Measurements from ENCODE around the gene CLSTN1.

Gene CLSTN1

GRCh38 chr1:9732123-9732971 lies 91.4 kb downstream of the CLSTN1 start:
- Histone ChIP-seq H3K4me3 (ENCODE audit: low read length in 2 of 2) (no peak overlapping the region), H2BK120ac (ENCODE audit: low read depth, low read length) (no peak overlapping the region), H3K27ac (replicated peaks; ENCODE audit: low read length) (no peak overlapping the region), H2BK12ac (ENCODE audit: low read length) (no peak overlapping the region), H3K9me3 (replicated peaks in 1 of 2; ENCODE audit: control insufficient read depth in 2 of 2, insufficient read depth in 1 of 2, low read depth in 1 of 2, low read length in 2 of 2) (peaks cover 0 to 9% of the 10 kb centered on the region in 2 donors), H3K9ac (ENCODE audit: low read depth, low read length, poor library complexity) (no peak overlapping the region), H2BK5ac (ENCODE audit: low read length) (no peak overlapping the region), H2AFZ (ENCODE audit: low read length) (no peak overlapping the region), H3K36me3 (replicated peaks in 1 of 2; ENCODE audit: control insufficient read depth in 2 of 2, insufficient read depth in 2 of 2, low read length in 2 of 2) (peaks cover 69 to 95% of the 10 kb centered on the region in 2 donors), H3K14ac (ENCODE audit: low read length) (no peak overlapping the region), H3K27me3 (ENCODE audit: control insufficient read depth in 3 of 3, insufficient read depth in 3 of 3, low read depth in 1 of 3, low read length in 3 of 3) (no peaks in the 10 kb centered on the region), H3K4ac (ENCODE audit: low read length) (no peak overlapping the region), H2AK5ac (ENCODE audit: low read depth, low read length) (no peak overlapping the region), H3K23ac (ENCODE audit: low read depth, low read length, poor library complexity) (no peak overlapping the region), H2BK15ac (ENCODE audit: low read length) (no peak overlapping the region), H3K4me2 (ENCODE audit: insufficient read depth, low read length, poor library complexity, severe bottlenecking) (no peak overlapping the region), H4K8ac (ENCODE audit: low read depth, low read length) (no peak overlapping the region), H3K79me1 (ENCODE audit: low read depth, low read length) (peaks cover 5% of the 10 kb centered on the region), H3K18ac (ENCODE audit: low read length) (no peak overlapping the region), H4K91ac (ENCODE audit: low read depth, low read length, poor library complexity) (no peak overlapping the region), H3K4me1 (ENCODE audit: control insufficient read depth in 2 of 2, insufficient read depth in 1 of 2, low read depth in 1 of 2, low read length in 2 of 2) (peaks cover 0 to 4% of the 10 kb centered on the region in 2 donors)
- WGBS, 2 donors (ENCODE audit: extremely low coverage in 2 of 2, insufficient read length in 2 of 2, insufficient replicate concordance in 1 of 2), result no CpG with 5 or more reads among the region's 18 CpGs
- DNase-seq (ENCODE audit: low spot score), result no peak

- no peak for DNase-seq (ENCODE audit: low spot score)
- peaks cover 0 to 9% of the 10 kb centered on the region in 2 donors for H3K9me3 ChIP-seq (replicated peaks in 1 of 2; ENCODE audit: control insufficient read depth in 2 of 2, insufficient read depth in 1 of 2, low read depth in 1 of 2, low read length in 2 of 2)
- no peak overlapping the region for H3K4me3 ChIP-seq (ENCODE audit: low read length in 2 of 2)
- peak overlapping the region; percentile 75 for H3K23ac ChIP-seq (ENCODE audit: low read depth, low read length, poor library complexity)
- no peak overlapping the region for H3K27ac ChIP-seq (replicated peaks; ENCODE audit: low read length)
- no peak overlapping the region for H4K91ac ChIP-seq (ENCODE audit: low read depth, low read length, poor library complexity)
- peaks cover 64 to 92% of the 10 kb centered on the region in 2 donors for H3K36me3 ChIP-seq (replicated peaks in 1 of 2; ENCODE audit: control insufficient read depth in 2 of 2, insufficient read depth in 2 of 2, low read length in 2 of 2)
- H3K27me3 ChIP-seq (ENCODE audit: control insufficient read depth in 3 of 3, insufficient read depth in 3 of 3, low read depth in 1 of 3, low read length in 3 of 3), result no peaks in the 10 kb centered on the region
- no peak overlapping the region for H2AK5ac ChIP-seq (ENCODE audit: low read depth, low read length)
- H3K79me1 ChIP-seq (ENCODE audit: low read depth, low read length), result peaks cover 5% of the 10 kb centered on the region
- no CpG with 5 or more reads among the region's 18 CpGs for WGBS, 2 donors (ENCODE audit: extremely low coverage in 2 of 2, insufficient read length in 2 of 2, insufficient replicate concordance in 1 of 2)
- no peak overlapping the region for H3K4ac ChIP-seq (ENCODE audit: low read length)
- no peaks in the 10 kb centered on the region for H3K4me1 ChIP-seq (ENCODE audit: control insufficient read depth in 2 of 2, insufficient read depth in 1 of 2, low read depth in 1 of 2, low read length in 2 of 2)
- no peak overlapping the region for H3K4me2 ChIP-seq (ENCODE audit: insufficient read depth, low read length, poor library complexity, severe bottlenecking)
- H2BK12ac ChIP-seq (ENCODE audit: low read length), result no peak overlapping the region
- H2BK5ac ChIP-seq (ENCODE audit: low read length), result no peak overlapping the region
- no peak overlapping the region for H2BK120ac ChIP-seq (ENCODE audit: low read depth, low read length)
- H3K18ac ChIP-seq (ENCODE audit: low read length), result no peak overlapping the region
- no peak overlapping the region for H3K9ac ChIP-seq (ENCODE audit: low read depth, low read length, poor library complexity)
- no peak overlapping the region for H4K8ac ChIP-seq (ENCODE audit: low read depth, low read length)
- no peak overlapping the region for H2AFZ ChIP-seq (ENCODE audit: low read length)
- H2BK15ac ChIP-seq (ENCODE audit: low read length), result no peak overlapping the region
- peak overlapping the region; percentile 47 for H3K14ac ChIP-seq (ENCODE audit: low read length)
These were observed 92.2 kb downstream of the CLSTN1 start for GRCh38 chr1:9731561-9731960.

- H3K4me2 ChIP-seq (ENCODE audit: insufficient read depth, low read length, poor library complexity, severe bottlenecking), result no peak overlapping the region
- no peaks in the 10 kb centered on the region for H3K27me3 ChIP-seq (ENCODE audit: control insufficient read depth in 3 of 3, insufficient read depth in 3 of 3, low read depth in 1 of 3, low read length in 3 of 3)
- H3K14ac ChIP-seq (ENCODE audit: low read length), result peak overlapping the region; percentile 47
- H3K9me3 ChIP-seq (replicated peaks in 1 of 2; ENCODE audit: control insufficient read depth in 2 of 2, insufficient read depth in 1 of 2, low read depth in 1 of 2, low read length in 2 of 2), result peaks cover 0 to 9% of the 10 kb centered on the region in 2 donors
- H3K23ac ChIP-seq (ENCODE audit: low read depth, low read length, poor library complexity), result peak overlapping the region; percentile 75
- H3K79me1 ChIP-seq (ENCODE audit: low read depth, low read length), result peaks cover 5% of the 10 kb centered on the region
- no peak overlapping the region for H4K8ac ChIP-seq (ENCODE audit: low read depth, low read length)
- H2BK120ac ChIP-seq (ENCODE audit: low read depth, low read length), result no peak overlapping the region
- H2AFZ ChIP-seq (ENCODE audit: low read length), result no peak overlapping the region
- no peak overlapping the region for H2AK5ac ChIP-seq (ENCODE audit: low read depth, low read length)
- H2BK5ac ChIP-seq (ENCODE audit: low read length), result no peak overlapping the region
- H3K36me3 ChIP-seq (replicated peaks in 1 of 2; ENCODE audit: control insufficient read depth in 2 of 2, insufficient read depth in 2 of 2, low read length in 2 of 2), result peaks cover 61 to 87% of the 10 kb centered on the region in 2 donors
- H2BK15ac ChIP-seq (ENCODE audit: low read length), result no peak overlapping the region
- H3K18ac ChIP-seq (ENCODE audit: low read length), result no peak overlapping the region
- no peak overlapping the region for H4K91ac ChIP-seq (ENCODE audit: low read depth, low read length, poor library complexity)
- no peak overlapping the region for H3K27ac ChIP-seq (replicated peaks; ENCODE audit: low read length)
- WGBS, 2 donors (ENCODE audit: extremely low coverage in 2 of 2, insufficient read length in 2 of 2, insufficient replicate concordance in 1 of 2), result no CpG with 5 or more reads among the region's 31 CpGs
- H2BK12ac ChIP-seq (ENCODE audit: low read length), result no peak overlapping the region
- H3K4me1 ChIP-seq (ENCODE audit: control insufficient read depth in 2 of 2, insufficient read depth in 1 of 2, low read depth in 1 of 2, low read length in 2 of 2), result no peaks in the 10 kb centered on the region
- no peak overlapping the region for H3K4me3 ChIP-seq (ENCODE audit: low read length in 2 of 2)
- DNase-seq (ENCODE audit: low spot score), result no peak
- no peak overlapping the region for H3K9ac ChIP-seq (ENCODE audit: low read depth, low read length, poor library complexity)
- H3K4ac ChIP-seq (ENCODE audit: low read length), result no peak overlapping the region
These were observed 92.7 kb downstream of the CLSTN1 start for GRCh38 chr1:9731051-9731537.

- no peaks in the 10 kb centered on the region for H3K27me3 ChIP-seq (ENCODE audit: control insufficient read depth in 3 of 3, insufficient read depth in 3 of 3, low read depth in 1 of 3, low read length in 3 of 3)
- no peak overlapping the region for H2BK12ac ChIP-seq (ENCODE audit: low read length)
- no peak overlapping the region for H3K4me2 ChIP-seq (ENCODE audit: insufficient read depth, low read length, poor library complexity, severe bottlenecking)
- H2AK5ac ChIP-seq (ENCODE audit: low read depth, low read length), result no peak overlapping the region
- H3K4me1 ChIP-seq (ENCODE audit: control insufficient read depth in 2 of 2, insufficient read depth in 1 of 2, low read depth in 1 of 2, low read length in 2 of 2), result no peaks in the 10 kb centered on the region
- no peak overlapping the region for H3K4ac ChIP-seq (ENCODE audit: low read length)
- no peak for DNase-seq (ENCODE audit: low spot score)
- no peak overlapping the region for H3K27ac ChIP-seq (replicated peaks; ENCODE audit: low read length)
- peaks cover 5% of the 10 kb centered on the region for H3K79me1 ChIP-seq (ENCODE audit: low read depth, low read length)
- no peak overlapping the region for H4K8ac ChIP-seq (ENCODE audit: low read depth, low read length)
- peak overlapping the region; percentile 25 for H3K23ac ChIP-seq (ENCODE audit: low read depth, low read length, poor library complexity)
- H3K4me3 ChIP-seq (ENCODE audit: low read length in 2 of 2), result no peak overlapping the region
- H2BK15ac ChIP-seq (ENCODE audit: low read length), result no peak overlapping the region
- no peak overlapping the region for H2AFZ ChIP-seq (ENCODE audit: low read length)
- WGBS, 2 donors (ENCODE audit: extremely low coverage in 2 of 2, insufficient read length in 2 of 2, insufficient replicate concordance in 1 of 2), result no CpG with 5 or more reads among the region's 45 CpGs
- H2BK120ac ChIP-seq (ENCODE audit: low read depth, low read length), result no peak overlapping the region
- H3K9ac ChIP-seq (ENCODE audit: low read depth, low read length, poor library complexity), result no peak overlapping the region
- peaks cover 53 to 79% of the 10 kb centered on the region in 2 donors for H3K36me3 ChIP-seq (replicated peaks in 1 of 2; ENCODE audit: control insufficient read depth in 2 of 2, insufficient read depth in 2 of 2, low read length in 2 of 2)
- H4K91ac ChIP-seq (ENCODE audit: low read depth, low read length, poor library complexity), result no peak overlapping the region
- no peak overlapping the region for H3K14ac ChIP-seq (ENCODE audit: low read length)
- peaks cover 0 to 9% of the 10 kb centered on the region in 2 donors for H3K9me3 ChIP-seq (replicated peaks in 1 of 2; ENCODE audit: control insufficient read depth in 2 of 2, insufficient read depth in 1 of 2, low read depth in 1 of 2, low read length in 2 of 2)
- no peak overlapping the region for H3K18ac ChIP-seq (ENCODE audit: low read length)
- H2BK5ac ChIP-seq (ENCODE audit: low read length), result no peak overlapping the region
These were observed 93.5 kb downstream of the CLSTN1 start for GRCh38 chr1:9730096-9730901.

Data from neuronal stem cell (in vitro differentiated cells).